Kidney (tissue), 14 donors: ENCODE measurements around the gene SYT1. TPM values are rescaled to one million over a fixed set of nuclear protein-coding genes. Genes with fewer than 3 reads are reported as not detected.

Experiments used
- DNase-seq, 5 donors: peaks; one replicate each; pipeline ENCODE4 v3.0.0-alpha.2; 2013 to 2020
- FAIRE-seq: peaks from 2 replicates; lab custom pipeline; 2012; peaks lifted over from hg19 to GRCh38; lab: Jason Lieb, UNC
- H3K27ac ChIP-seq, 2 donors: one replicate each; pipeline ENCODE4 v1.7.0; 2013; ENCODE audit warnings: low read depth in 2 of 2, low read length in 2 of 2, inconsistent platforms in 1 of 2
- H3K27me3 ChIP-seq: one replicate; pipeline ENCODE4 v1.7.1; 2013; ENCODE audit warnings: low read length, inconsistent platforms; ENCODE audit not compliant: control insufficient read depth, insufficient read depth
- H3K36me3 ChIP-seq, 3 donors: one replicate each; pipeline versions ENCODE4 v1.7.0 to v1.7.1; 2013; ENCODE audit warnings: low read length in 3 of 3, control low read depth in 1 of 3, inconsistent platforms in 1 of 3; ENCODE audit not compliant: insufficient read depth in 3 of 3, control insufficient read depth in 2 of 3
- H3K4me1 ChIP-seq, 3 donors: one replicate each; pipeline versions ENCODE4 v1.7.0 to v1.7.1; 2013; ENCODE audit warnings: low read length in 3 of 3, inconsistent platforms in 1 of 3, low read depth in 1 of 3; ENCODE audit not compliant: control insufficient read depth in 2 of 3, insufficient read depth in 2 of 3
- H3K4me3 ChIP-seq, 3 donors: one replicate each; pipeline versions ENCODE4 v1.7.0 to v1.8.1; 2013; ENCODE audit warnings: low read length in 3 of 3, control low read depth in 1 of 3, inconsistent platforms in 1 of 3
- H3K9ac ChIP-seq, 3 donors: one replicate each; pipeline versions ENCODE4 v1.7.0 to v1.7.1; 2013; ENCODE audit warnings: low read length in 3 of 3, control low read depth in 1 of 3, inconsistent platforms in 1 of 3
- H3K9me3 ChIP-seq, 3 donors: one replicate each; pipeline versions ENCODE4 v1.7.0 to v1.7.1; 2013; ENCODE audit warnings: low read length in 3 of 3, control low read depth in 1 of 3, inconsistent platforms in 1 of 3; ENCODE audit not compliant: control insufficient read depth in 2 of 3, insufficient read depth in 1 of 3
- intact Hi-C: fragments of 100-400 bp; cut with DNase I; formaldehyde crosslinking; loops from one replicate; pipeline ENCODE4 v1.11.1; 2022
- polyA plus RNA-seq: library from polyadenylated mRNA; stranded (reverse); fragments of 350-450 nt; fragmentation: Illumina TruSeq; extraction: RNeasy Lipid Tissue Mini Kit (QIAGEN cat#74804); gene quantifications from one replicate; pipeline ENCODE4 v1.2.3, GENCODE V29; 2014; ENCODE audit warnings: low read depth, low replicate concordance; ENCODE audit not compliant: insufficient read depth
- total RNA-seq: library from RNA; stranded (reverse); fragmentation: NEBNext Ultra II Directional; extraction: Animal tissue kit (Norgen Biotek cat#: 25700); gene quantifications from one replicate; pipeline ENCODE4 v1.2.1, GENCODE V29; 2021
- TF ChIP-seq, protein P1 (sequence below): IDR thresholded peaks from 3 replicates; pipeline ENCODE4 v1.5.1; 2012; ENCODE audit warnings: mild to moderate bottlenecking, moderate library complexity, borderline replicate concordance; ENCODE audit not compliant: insufficient read depth; ENCODE audit errors: extremely low read depth
- donor health status: control.
- donor health status: control.
- donor health status: control.
- donor health status: control.
- donor health status: control.
- donor health status: DM: yes; HTN: yes; CAD: no.
- donor health status: Normal renal cell carcinoma (clear cell type).

The SYT1 gene
- total and polyA plus RNA-seq, 2 donors from 2014 or later, result 0.69 to 1.2 TPM

DNA sequence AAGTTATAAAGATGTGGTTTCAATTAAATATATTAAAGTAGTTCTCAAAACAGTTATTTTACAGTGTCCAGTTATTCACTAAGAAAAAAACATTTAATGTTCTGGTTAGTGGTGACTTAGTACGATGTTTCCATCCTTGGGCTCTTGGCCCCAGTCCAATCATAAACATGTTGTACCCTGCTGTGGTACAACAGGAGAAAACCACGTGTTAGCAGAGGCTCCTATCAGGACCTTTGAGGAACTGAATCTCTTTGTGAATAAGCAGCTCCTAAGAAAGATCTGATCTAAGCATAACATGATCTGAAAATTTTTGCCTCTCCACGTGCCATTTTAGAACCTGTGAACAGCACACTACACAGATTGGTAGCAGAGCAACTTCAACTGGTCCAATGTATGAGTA, 234.0 kb downstream of the SYT1 start:
- TF ChIP-seq, protein P1, sequence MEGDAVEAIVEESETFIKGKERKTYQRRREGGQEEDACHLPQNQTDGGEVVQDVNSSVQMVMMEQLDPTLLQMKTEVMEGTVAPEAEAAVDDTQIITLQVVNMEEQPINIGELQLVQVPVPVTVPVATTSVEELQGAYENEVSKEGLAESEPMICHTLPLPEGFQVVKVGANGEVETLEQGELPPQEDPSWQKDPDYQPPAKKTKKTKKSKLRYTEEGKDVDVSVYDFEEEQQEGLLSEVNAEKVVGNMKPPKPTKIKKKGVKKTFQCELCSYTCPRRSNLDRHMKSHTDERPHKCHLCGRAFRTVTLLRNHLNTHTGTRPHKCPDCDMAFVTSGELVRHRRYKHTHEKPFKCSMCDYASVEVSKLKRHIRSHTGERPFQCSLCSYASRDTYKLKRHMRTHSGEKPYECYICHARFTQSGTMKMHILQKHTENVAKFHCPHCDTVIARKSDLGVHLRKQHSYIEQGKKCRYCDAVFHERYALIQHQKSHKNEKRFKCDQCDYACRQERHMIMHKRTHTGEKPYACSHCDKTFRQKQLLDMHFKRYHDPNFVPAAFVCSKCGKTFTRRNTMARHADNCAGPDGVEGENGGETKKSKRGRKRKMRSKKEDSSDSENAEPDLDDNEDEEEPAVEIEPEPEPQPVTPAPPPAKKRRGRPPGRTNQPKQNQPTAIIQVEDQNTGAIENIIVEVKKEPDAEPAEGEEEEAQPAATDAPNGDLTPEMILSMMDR, result no peak
- no peak overlapping the region for H3K4me3 ChIP-seq
- no peaks in the 10 kb centered on the region for H3K4me1 ChIP-seq
- DNase-seq, result no peak
- H3K27ac ChIP-seq, result no peak overlapping the region
- H3K27me3 ChIP-seq, result no peaks in the 10 kb centered on the region
- no peak overlapping the region for H3K9ac ChIP-seq
- no peaks in the 10 kb centered on the region for H3K36me3 ChIP-seq
- H3K9me3 ChIP-seq, result no peaks in the 10 kb centered on the region
- intact Hi-C loops, result no loop called here
- FAIRE-seq, result no peak

DNA sequence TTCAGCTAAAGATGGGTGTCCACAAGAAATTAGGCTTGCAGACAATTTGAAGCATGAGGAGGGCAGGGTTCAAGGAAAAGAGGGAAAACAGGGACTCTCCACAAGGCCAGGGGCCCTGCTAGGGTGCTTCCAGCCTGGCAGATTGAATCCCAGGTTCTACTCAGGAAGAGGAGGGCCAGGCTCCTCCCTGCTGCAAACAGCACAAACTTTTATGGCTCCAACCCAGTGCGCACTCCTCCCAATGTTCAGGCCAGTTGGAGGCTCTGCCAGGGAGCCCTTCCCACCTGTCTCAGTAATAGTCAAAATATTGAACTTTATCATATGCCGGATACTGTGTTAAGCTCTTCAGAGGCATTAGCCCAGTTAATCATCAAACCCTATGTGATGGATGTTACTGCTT, 244.4 kb downstream of the SYT1 start:
- Histone ChIP-seq H3K36me3 (no peaks in the 10 kb centered on the region), H3K27ac (no peak overlapping the region), H3K9ac (no peak overlapping the region), H3K4me1 (no peaks in the 10 kb centered on the region), H3K9me3 (no peaks in the 10 kb centered on the region), H3K27me3 (no peaks in the 10 kb centered on the region), H3K4me3 (no peak overlapping the region)
- TF ChIP-seq, protein P1, result no peak
- FAIRE-seq (no peak), DNase-seq (no peak)
- intact Hi-C loops, result no loop called here

DNA sequence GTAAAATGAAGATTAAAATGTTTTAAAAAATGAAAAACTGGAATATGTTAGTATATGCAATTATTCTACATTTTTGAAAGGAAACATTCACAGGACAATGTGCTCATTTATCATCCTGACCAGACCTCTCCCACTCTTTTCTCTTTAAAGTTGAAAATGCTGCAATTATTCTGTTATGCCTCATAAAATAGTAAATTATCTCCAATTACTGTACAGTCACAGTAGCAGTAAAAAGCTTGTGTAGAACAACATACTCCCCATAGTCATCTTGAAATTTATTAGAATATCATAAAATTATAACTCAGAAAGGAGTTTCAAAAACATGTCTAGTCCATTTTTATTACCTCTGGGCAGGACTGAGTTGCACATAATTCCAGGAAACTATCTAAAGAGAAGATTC, 250.3 kb downstream of the SYT1 start:
- DNase-seq, result peak in 2 of 5 donors; percentile 21 to 44
- intact Hi-C loops, result no loop called here
- FAIRE-seq, result no peak

More for the DNA sequence above, 250.3 kb downstream of the SYT1 start:
- Histone ChIP-seq H3K9me3 (no peaks in the 10 kb centered on the region), H3K27ac (no peak overlapping the region), H3K9ac (no peak overlapping the region), H3K4me3 (no peak overlapping the region), H3K36me3 (no peaks in the 10 kb centered on the region), H3K27me3 (no peaks in the 10 kb centered on the region), H3K4me1 (no peaks in the 10 kb centered on the region)
- TF ChIP-seq, protein P1, result no peak
